ENCODE results near the gene SLC37A1. TPM values are rescaled to one million over a fixed set of nuclear protein-coding genes. Genes with fewer than 3 reads are reported as not detected.

Gene SLC37A1
- polyA plus RNA-seq, 1 experiment = 0.88 TPM

DNA sequence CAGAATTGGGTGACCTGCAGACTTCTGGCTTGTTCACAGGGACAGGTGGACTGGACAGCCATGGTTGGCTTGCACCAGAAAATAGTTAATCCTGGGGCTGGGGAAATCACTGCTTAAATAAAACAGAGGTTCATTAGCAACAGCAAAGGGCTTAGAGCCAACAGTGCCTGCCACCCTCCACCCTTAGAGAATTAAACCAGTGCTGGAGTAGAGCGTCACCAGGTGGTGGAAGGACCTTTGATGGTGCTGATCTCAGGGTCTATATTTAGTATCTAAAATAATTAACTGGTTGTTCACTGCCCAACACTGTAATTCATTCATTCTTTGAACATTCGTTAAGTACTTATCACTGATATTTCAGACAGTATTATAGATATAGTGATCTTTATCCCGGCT is 105.1 kb downstream of the SLC37A1 start:
- no peak for DNase-seq (ENCODE audit: low read depth)
- Histone ChIP-seq H3K4me3 (ENCODE audit: low read depth, low read length) (no peak overlapping the region), H3K36me3 (ENCODE audit: control insufficient read depth, insufficient read depth, low read length) (no peaks in the 10 kb centered on the region), H3K27me3 (ENCODE audit: control insufficient read depth, insufficient read depth, low read length) (peaks cover 2% of the 10 kb centered on the region; the same call in 1 of the 2 replicates)
- ChIA-PET POLR2A (no interaction called here), CTCF (no interaction called here)
- TF ChIP-seq, protein P1, sequence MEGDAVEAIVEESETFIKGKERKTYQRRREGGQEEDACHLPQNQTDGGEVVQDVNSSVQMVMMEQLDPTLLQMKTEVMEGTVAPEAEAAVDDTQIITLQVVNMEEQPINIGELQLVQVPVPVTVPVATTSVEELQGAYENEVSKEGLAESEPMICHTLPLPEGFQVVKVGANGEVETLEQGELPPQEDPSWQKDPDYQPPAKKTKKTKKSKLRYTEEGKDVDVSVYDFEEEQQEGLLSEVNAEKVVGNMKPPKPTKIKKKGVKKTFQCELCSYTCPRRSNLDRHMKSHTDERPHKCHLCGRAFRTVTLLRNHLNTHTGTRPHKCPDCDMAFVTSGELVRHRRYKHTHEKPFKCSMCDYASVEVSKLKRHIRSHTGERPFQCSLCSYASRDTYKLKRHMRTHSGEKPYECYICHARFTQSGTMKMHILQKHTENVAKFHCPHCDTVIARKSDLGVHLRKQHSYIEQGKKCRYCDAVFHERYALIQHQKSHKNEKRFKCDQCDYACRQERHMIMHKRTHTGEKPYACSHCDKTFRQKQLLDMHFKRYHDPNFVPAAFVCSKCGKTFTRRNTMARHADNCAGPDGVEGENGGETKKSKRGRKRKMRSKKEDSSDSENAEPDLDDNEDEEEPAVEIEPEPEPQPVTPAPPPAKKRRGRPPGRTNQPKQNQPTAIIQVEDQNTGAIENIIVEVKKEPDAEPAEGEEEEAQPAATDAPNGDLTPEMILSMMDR (IDR thresholded peaks at IDR 0.05; ENCODE audit: insufficient read depth, low read depth, low read length) = no peak

DNA sequence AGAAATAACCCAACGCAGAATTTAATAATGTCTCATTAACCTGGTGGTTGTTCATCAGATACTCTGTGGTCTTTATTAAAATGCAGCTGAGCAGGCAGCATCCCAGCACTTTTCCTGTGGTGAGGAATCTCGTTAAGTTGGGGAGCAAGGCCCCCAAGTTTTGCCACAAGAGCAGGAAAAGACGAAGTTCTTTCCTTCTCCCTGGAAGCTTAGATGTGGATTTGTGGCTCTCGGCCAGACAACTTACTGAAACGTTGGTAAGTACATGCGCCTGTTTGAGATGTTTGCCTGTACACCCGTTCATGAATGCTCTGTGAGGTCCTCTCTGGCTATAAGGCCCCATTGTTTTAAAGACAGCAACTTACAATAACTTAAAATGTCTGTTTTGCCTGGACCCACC is 105.5 kb downstream of the SLC37A1 start:
- no peak for DNase-seq (ENCODE audit: low read depth)
- CTCF ChIA-PET = no interaction called here
- TF ChIP-seq, protein P1 (IDR thresholded peaks at IDR 0.05; ENCODE audit: insufficient read depth, low read depth, low read length) = no peak
- Histone ChIP-seq H3K4me3 (ENCODE audit: low read depth, low read length) (no peak overlapping the region), H3K27me3 (ENCODE audit: control insufficient read depth, insufficient read depth, low read length) (peaks cover 2% of the 10 kb centered on the region; the same call in 1 of the 2 replicates), H3K36me3 (ENCODE audit: control insufficient read depth, insufficient read depth, low read length) (no peaks in the 10 kb centered on the region)
- POLR2A ChIA-PET = no interaction called here

DNA sequence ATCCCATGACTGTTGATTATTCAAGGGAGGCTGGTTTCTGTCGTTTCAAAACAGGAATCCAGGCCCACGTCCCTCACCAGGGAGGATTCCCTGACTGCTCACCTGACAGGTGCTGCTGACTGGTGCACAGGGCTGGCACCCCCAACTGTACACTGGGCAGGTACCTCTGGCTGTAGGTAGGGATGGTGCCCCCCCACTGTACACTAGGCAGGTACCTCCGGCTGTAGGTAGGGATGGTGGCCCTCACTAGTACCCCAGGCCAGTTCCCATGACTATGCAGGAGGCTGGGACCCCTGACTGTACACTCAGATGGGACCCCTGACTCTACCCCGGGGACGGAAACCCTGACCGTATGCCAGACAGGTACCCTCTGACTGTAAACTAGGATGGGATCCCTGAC is 106.2 kb downstream of the SLC37A1 start:
- TF ChIP-seq, protein P1 (IDR thresholded peaks at IDR 0.05; ENCODE audit: insufficient read depth, low read depth, low read length) = no peak
- no peak for DNase-seq (ENCODE audit: low read depth)
- H3K27me3 ChIP-seq (ENCODE audit: control insufficient read depth, insufficient read depth, low read length) = peaks cover 2% of the 10 kb centered on the region; the same call in 1 of the 2 replicates
- no peak overlapping the region for H3K4me3 ChIP-seq (ENCODE audit: low read depth, low read length)
- CTCF ChIA-PET = no interaction called here
- H3K36me3 ChIP-seq (ENCODE audit: control insufficient read depth, insufficient read depth, low read length) = no peaks in the 10 kb centered on the region
- POLR2A ChIA-PET = no interaction called here

DNA sequence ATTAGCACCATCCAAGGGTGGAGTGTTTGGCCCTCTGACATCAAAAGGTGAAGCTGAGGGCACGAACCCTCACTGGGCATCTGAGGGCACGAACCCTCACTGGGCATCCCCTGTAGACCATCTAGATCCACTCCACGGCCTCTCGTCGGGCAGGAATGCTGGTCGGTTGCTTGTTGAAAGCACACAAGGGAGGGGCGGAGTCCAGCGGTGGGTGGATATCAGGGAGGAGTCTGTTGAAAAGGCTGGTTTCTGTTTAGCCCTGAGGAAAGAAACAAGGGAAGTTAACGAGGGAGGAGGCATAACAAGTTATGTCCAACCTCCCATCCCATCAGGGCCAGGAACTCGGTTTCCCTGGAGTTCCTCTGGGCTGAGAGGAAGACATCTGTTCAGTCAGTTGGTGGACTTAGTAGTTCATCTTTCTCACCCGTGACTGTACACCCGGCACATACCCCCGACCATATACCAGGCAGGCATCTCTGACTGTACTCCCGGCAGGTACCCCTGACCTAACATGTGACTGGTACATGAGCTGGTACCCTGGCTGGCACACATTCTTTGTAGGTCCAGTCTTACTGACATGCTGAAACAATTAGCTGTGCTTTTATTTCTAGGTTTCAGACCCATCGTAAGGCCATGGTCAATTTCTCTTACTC is 107.6 kb downstream of the SLC37A1 start:
- peaks cover 2% of the 10 kb centered on the region; the same call in 1 of the 2 replicates for H3K27me3 ChIP-seq (ENCODE audit: control insufficient read depth, insufficient read depth, low read length)
- H3K4me3 ChIP-seq (ENCODE audit: low read depth, low read length) = no peak overlapping the region
- TF ChIP-seq, protein P1 (IDR thresholded peaks at IDR 0.05; ENCODE audit: insufficient read depth, low read depth, low read length) = no peak
- ChIA-PET CTCF (no interaction called here), POLR2A (no interaction called here)
- no peaks in the 10 kb centered on the region for H3K36me3 ChIP-seq (ENCODE audit: control insufficient read depth, insufficient read depth, low read length)
- DNase-seq (ENCODE audit: low read depth) = no peak

DNA sequence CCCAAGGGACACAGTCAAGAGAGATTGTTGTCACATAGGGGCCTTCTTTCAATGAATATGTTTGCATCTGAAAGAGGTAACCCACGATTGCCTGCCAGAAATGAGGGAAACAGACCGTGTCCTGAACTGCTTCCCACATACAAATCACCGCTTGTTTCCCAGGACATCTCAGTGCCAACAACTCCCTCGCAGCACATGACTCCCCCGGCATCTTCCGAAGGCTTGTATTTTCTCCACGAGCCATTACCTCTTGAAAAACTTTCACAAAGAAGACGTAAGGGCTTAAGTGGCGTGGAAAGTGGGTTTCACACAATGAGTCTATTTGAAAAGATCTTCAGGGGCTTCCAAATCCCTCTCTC is 108.1 kb downstream of the SLC37A1 start:
- CTCF ChIA-PET = no interaction called here
- H3K27me3 ChIP-seq (ENCODE audit: control insufficient read depth, insufficient read depth, low read length) = peaks cover 2% of the 10 kb centered on the region; the same call in 1 of the 2 replicates
- no peaks in the 10 kb centered on the region for H3K36me3 ChIP-seq (ENCODE audit: control insufficient read depth, insufficient read depth, low read length)
- DNase-seq (ENCODE audit: low read depth) = no peak
- POLR2A ChIA-PET = no interaction called here
- no peak overlapping the region for H3K4me3 ChIP-seq (ENCODE audit: low read depth, low read length)
- TF ChIP-seq, protein P1 (IDR thresholded peaks at IDR 0.05; ENCODE audit: insufficient read depth, low read depth, low read length) = no peak

Measured in BJ (cell line).